Heart left ventricle (tissue), 13 donors: ENCODE measurements around the gene ASIC3.

Experiments
- POLR2A ChIP-seq, 2 donors: fragments of 450-650 bp; IDR thresholded peaks; one replicate each; pipeline ENCODE4 v1.6.1; 2017; ENCODE audit warnings: antibody characterized with exemption in 2 of 2, mild to moderate bottlenecking in 2 of 2, moderate library complexity in 2 of 2
- TF ChIP-seq, protein P1 (sequence below), 12 donors: fragments of 200-600 bp; sonication (generic) in 4 of 12; IDR thresholded peaks; one replicate each; pipeline versions ENCODE4 v1.5.0 to v1.8.0; 2018 to 2022; ENCODE audit warnings: antibody characterized with exemption in 12 of 12, mild to moderate bottlenecking in 5 of 12
- donor health status: ischemic (EF 13 %, LVEDD 7.1; RV severe dilation, severe dysfunction).
- donor health status: DM: no; HTN: yes; CAD: no.
- donor health status: DM: no; HTN: no; CAD: no.
- donor health status: ischemic (EF 25% LVEDD 6.9; RV normal size, moderate dysfunction).
- donor health status: ischemic (EF 25% LVEDD 5.7; RV mildly dilated, moderate dysfunction).
- donor health status: ischemic (EF 35%, LVEDD 5.7; RV mildly dilated, moderate dysfunction).
- donor health status: nonischemic (EF 11% LVEDD 7.7; RV severe dilation, severe dysfunction).
- donor health status: DM: yes; HTN: yes; CAD: no.
- donor health status: PGD.
- donor health status: ischemic (EF 29% LVEDD 5.4; RV normal size, mild dysfunction).
- donor health status: nonischemic (EF 23%, LVEDD 6.1; RV moderate dilation, normal function).

DNA sequence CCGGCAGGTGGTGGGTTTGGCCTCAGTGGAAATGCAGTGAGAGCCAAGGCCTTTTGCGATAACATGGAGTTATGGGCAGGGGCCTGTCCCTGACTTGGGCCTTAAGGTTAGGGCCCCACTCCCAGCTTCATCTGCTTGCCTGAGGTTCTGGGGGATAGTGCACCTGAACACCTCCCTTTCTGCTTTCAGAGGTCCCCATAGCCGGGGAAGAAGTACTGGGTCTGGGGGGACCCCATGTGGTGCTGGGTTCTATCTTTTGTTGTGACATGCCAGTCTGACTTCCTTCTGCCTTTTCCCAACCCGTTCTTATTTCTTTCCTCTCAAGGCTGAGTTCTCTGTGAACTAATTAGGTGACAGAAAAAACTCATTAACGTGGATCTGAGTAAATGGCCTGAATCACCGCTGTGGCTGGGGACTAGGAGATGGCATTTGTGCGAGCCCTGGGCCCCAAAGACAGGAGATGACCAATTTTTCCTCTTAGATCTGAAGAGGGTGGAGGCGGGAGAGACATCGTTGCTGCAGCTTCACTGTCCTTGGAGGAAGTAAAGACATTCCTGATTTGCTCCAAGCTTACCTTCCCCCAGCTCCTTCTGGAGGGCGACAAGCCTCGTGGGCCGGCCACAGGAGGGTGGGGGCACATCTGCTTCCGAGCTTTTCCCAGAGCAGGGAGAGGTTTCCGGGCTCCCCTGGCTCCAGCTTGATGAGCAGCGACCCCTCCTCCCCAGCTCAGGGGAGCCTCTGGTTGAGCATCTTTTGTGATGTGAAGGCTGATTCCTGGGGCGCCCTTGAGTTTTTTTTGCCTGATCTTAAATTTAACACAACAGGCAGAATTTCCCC, 39.9 kb downstream of the ASIC3 start:
- TF ChIP-seq, protein P1, sequence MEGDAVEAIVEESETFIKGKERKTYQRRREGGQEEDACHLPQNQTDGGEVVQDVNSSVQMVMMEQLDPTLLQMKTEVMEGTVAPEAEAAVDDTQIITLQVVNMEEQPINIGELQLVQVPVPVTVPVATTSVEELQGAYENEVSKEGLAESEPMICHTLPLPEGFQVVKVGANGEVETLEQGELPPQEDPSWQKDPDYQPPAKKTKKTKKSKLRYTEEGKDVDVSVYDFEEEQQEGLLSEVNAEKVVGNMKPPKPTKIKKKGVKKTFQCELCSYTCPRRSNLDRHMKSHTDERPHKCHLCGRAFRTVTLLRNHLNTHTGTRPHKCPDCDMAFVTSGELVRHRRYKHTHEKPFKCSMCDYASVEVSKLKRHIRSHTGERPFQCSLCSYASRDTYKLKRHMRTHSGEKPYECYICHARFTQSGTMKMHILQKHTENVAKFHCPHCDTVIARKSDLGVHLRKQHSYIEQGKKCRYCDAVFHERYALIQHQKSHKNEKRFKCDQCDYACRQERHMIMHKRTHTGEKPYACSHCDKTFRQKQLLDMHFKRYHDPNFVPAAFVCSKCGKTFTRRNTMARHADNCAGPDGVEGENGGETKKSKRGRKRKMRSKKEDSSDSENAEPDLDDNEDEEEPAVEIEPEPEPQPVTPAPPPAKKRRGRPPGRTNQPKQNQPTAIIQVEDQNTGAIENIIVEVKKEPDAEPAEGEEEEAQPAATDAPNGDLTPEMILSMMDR (IDR thresholded peaks at IDR 0.05): no peak
- TF ChIP-seq POLR2A (IDR thresholded peaks at IDR 0.05): no peak
